Body of pancreas (tissue), 4 donors: ENCODE results near the gene HAVCR1. TPM values are rescaled to one million over a fixed set of nuclear protein-coding genes. Genes with fewer than 3 reads are reported as not detected.
"Not testable (repeated sequence)": the region's sequence is repeated elsewhere in the genome, so short reads cannot be mapped to it uniquely, and the experiment has no call there.

Source experiments
- ATAC-seq: fragments of 150-250 bp; one replicate; pipeline ENCODE4 v1.9.1; 2016
- DNase-seq, 4 donors: peaks; one replicate each; pipeline ENCODE4 v3.0.0-alpha.2; 2019
- H3K27ac ChIP-seq, 4 donors: fragments of 200-600 bp; sonication (generic); 1 replicate in 3 of 4; 2 replicates in 1 of 4; pipeline versions ENCODE4 v1.5.1 to v1.6.1; 2016 to 2019; ENCODE audit warnings: mild to moderate bottlenecking in 1 of 4, mixed read lengths in 1 of 4, moderate library complexity in 1 of 4
- H3K27me3 ChIP-seq, 2 donors: fragments of 200-600 bp; sonication (generic); one replicate each; pipeline ENCODE4 v1.6.0; 2016; ENCODE audit warnings: mild to moderate bottlenecking in 1 of 2
- H3K36me3 ChIP-seq, 2 donors: fragments of 200-600 bp; sonication (generic); replicated peaks in 1 of 2; 2 replicates each; pipeline ENCODE4 v1.5.1; 2016; ENCODE audit warnings: low read depth in 2 of 2; ENCODE audit not compliant: insufficient read depth in 1 of 2
- H3K4me1 ChIP-seq: fragments of 200-600 bp; sonication (generic); one replicate; pipeline ENCODE4 v1.6.0; 2016
- H3K4me3 ChIP-seq, 2 donors: fragments of 200-600 bp; sonication (generic); 1 replicate in 1 of 2; 2 replicates in 1 of 2; pipeline ENCODE4 v1.5.1; 2016 to 2019
- H3K9me3 ChIP-seq, 3 donors: fragments of 200-600 bp; sonication (generic); 1 replicate in 2 of 3; 2 replicates in 1 of 3; pipeline ENCODE4 v1.5.1; 2016
- CTCF ChIP-seq, 7 experiments: fragments of 450-650 bp in 4 of 7; fragments of 200-600 bp in 3 of 7; sonication (generic) in 3 of 7; IDR thresholded peaks; one replicate each; pipeline ENCODE4 v1.5.1; 2016 to 2019; ENCODE audit warnings: antibody characterized with exemption in 7 of 7
- POLR2A ChIP-seq, 3 donors: fragments of 450-650 bp; IDR thresholded peaks; one replicate each; pipeline ENCODE4 v1.6.1; 2016; ENCODE audit warnings: antibody characterized with exemption in 3 of 3, mild to moderate bottlenecking in 2 of 3
- WGBS, 2 donors: methylation state at CpG; one replicate each; pipeline ENCODE4 v1.1.5; 2017; 5-methylcytosine and 5-hydroxymethylcytosine counted together
- intact Hi-C: fragments of 100-400 bp; cut with DNase I; formaldehyde crosslinking; loops from one replicate; pipeline ENCODE4 v1.15.1; 2023
- total RNA-seq, 2 donors: library from RNA; depleted of rRNA; stranded (reverse); fragments of >200 nt; gene quantifications; one replicate each; pipeline ENCODE4 v1.1.0, GENCODE V29; 2016

The HAVCR1 gene
- total RNA-seq, 2 donors from 2014 or later, result not detected

- H3K27ac ChIP-seq, result peak overlapping the region in 3 of 4 donors; percentile 58 to 63 (median 60)
Observed at GRCh38 chr5:157045601-157046000, 13.3 kb downstream of the HAVCR1 start.

GRCh38 chr5:157038568-157039187 lies 20.2 kb downstream of the HAVCR1 start:
- WGBS, 2 donors, result 75 to 86% methylated on average over 5 of the region's 5 CpGs
- intact Hi-C loops, result no loop called here

More at GRCh38 chr5:157045601-157046000, 13.3 kb downstream of the HAVCR1 start:
- DNase-seq, result no peak
- no peak overlapping the region for H3K4me3 ChIP-seq
- no peaks in the 10 kb centered on the region for H3K9me3 ChIP-seq
- 47 to 55% methylated on average over 3 of the region's 3 CpGs for WGBS, 2 donors
- intact Hi-C loops, result no loop called here
- peaks cover 10% of the 10 kb centered on the region for H3K4me1 ChIP-seq
- no peaks in the 10 kb centered on the region for H3K27me3 ChIP-seq
- H3K36me3 ChIP-seq, result no peaks in the 10 kb centered on the region
- TF ChIP-seq CTCF (IDR thresholded peaks at IDR 0.05), result no peak
- TF ChIP-seq POLR2A (IDR thresholded peaks at IDR 0.05), result no peak
- ATAC-seq, result no peak

GRCh38 chr5:157034106-157035072 lies 24.5 kb downstream of the HAVCR1 start:
- intact Hi-C loops, H3K27me3 ChIP-seq, H3K4me3 ChIP-seq, ATAC-seq, H3K36me3 ChIP-seq, H3K9me3 ChIP-seq: not testable (repeated sequence)
- Histone ChIP-seq H3K27ac (peak overlapping the region in 3 of 4 donors; percentile 32 to 73 (median 66)), H3K4me1 (peaks cover 12% of the 10 kb centered on the region)
- DNase-seq, result peak in 2 of 4 donors; percentile 9 to 15
- 40 to 47% methylated on average over 17 of the region's 17 CpGs for WGBS, 2 donors

More at GRCh38 chr5:157038568-157039187, 20.2 kb downstream of the HAVCR1 start:
- no peak overlapping the region for H3K27ac ChIP-seq
- no peak overlapping the region for H3K4me3 ChIP-seq
- DNase-seq, result no peak
- H3K36me3 ChIP-seq, result no peaks in the 10 kb centered on the region
- no peak for ATAC-seq
- H3K9me3 ChIP-seq, result no peaks in the 10 kb centered on the region
- no peak for TF ChIP-seq CTCF (IDR thresholded peaks at IDR 0.05)
- TF ChIP-seq POLR2A (IDR thresholded peaks at IDR 0.05), result no peak
- H3K27me3 ChIP-seq, result no peaks in the 10 kb centered on the region
- peaks cover 12% of the 10 kb centered on the region for H3K4me1 ChIP-seq

- Histone ChIP-seq H3K27ac (no peak overlapping the region), H3K27me3 (no peaks in the 10 kb centered on the region), H3K9me3 (no peaks in the 10 kb centered on the region), H3K36me3 (no peaks in the 10 kb centered on the region), H3K4me3 (no peak overlapping the region), H3K4me1 (peaks cover 12% of the 10 kb centered on the region)
- TF ChIP-seq CTCF (IDR thresholded peaks at IDR 0.05), result no peak
- no peak for TF ChIP-seq POLR2A (IDR thresholded peaks at IDR 0.05)
- DNase-seq (no peak), ATAC-seq (no peak)
- 83 to 89% methylated on average over 4 of the region's 4 CpGs for WGBS, 2 donors
- intact Hi-C loops, result no loop called here
Observed at GRCh38 chr5:157033071-157033583, 25.8 kb downstream of the HAVCR1 start.

GRCh38 chr5:157030692-157031091 lies 28.2 kb downstream of the HAVCR1 start:
- no peak for ATAC-seq
- no peak for DNase-seq
- no peaks in the 10 kb centered on the region for H3K27me3 ChIP-seq
- no peak for TF ChIP-seq POLR2A (IDR thresholded peaks at IDR 0.05)
- TF ChIP-seq CTCF (IDR thresholded peaks at IDR 0.05), result no peak
- no peaks in the 10 kb centered on the region for H3K9me3 ChIP-seq
- H3K27ac ChIP-seq, result no peak overlapping the region
- WGBS, 2 donors, result 45 to 51% methylated on average over 3 of the region's 3 CpGs
- H3K4me1 ChIP-seq, result peaks cover 12% of the 10 kb centered on the region
- no peak overlapping the region for H3K4me3 ChIP-seq
- intact Hi-C loops, result no loop called here
- H3K36me3 ChIP-seq, result no peaks in the 10 kb centered on the region
